Right lobe of liver (tissue), 4 donors: ENCODE results near the gene SPG11.

Experiments
- CTCF ChIP-seq, 4 donors: fragments of 200-600 bp in 3 of 4; fragments of 450-650 bp in 1 of 4; IDR thresholded peaks; one replicate each; pipeline versions ENCODE4 v1.5.1 to v1.8.0; 2016 to 2022; ENCODE audit warnings: antibody characterized with exemption in 4 of 4, mild to moderate bottlenecking in 2 of 4
- POLR2A ChIP-seq: fragments of 450-650 bp; IDR thresholded peaks from one replicate; pipeline ENCODE4 v1.6.1; 2017; ENCODE audit warnings: antibody characterized with exemption, mild to moderate bottlenecking
- donor health status: DM: no; HTN: no; CAD: no.
- donor health status: DM: no; HTN: no; CAD: no.
- donor health status: DM: no; HTN: yes; CAD: no.

GRCh38 chr15:44550734-44551133 is 112.7 kb downstream of the SPG11 start:
- TF ChIP-seq CTCF (IDR thresholded peaks at IDR 0.05), result no peak
- no peak for TF ChIP-seq POLR2A
